ENCODE results near the gene CPED1.
A peak's percentile ranks its signal among the peaks of the same experiment; 100 is the strongest.

CPED1 gene

GRCh38 chr7:121094829-121095228 is 106.3 kb downstream of the CPED1 start:
- H4K20me1 ChIP-seq (ENCODE audit: insufficient read depth, low read length): no peaks in the 10 kb centered on the region
- H2AFZ ChIP-seq (ENCODE audit: low read length): no peak overlapping the region
- no peaks in the 10 kb centered on the region for H3K9me2 ChIP-seq (replicated peaks; ENCODE audit: insufficient read depth, low read length)
- no peaks in the 10 kb centered on the region for H3K4me1 ChIP-seq (ENCODE audit: low read length)
- no peak overlapping the region for H3K4me3 ChIP-seq (ENCODE audit: low read length)
- H3K4me2 ChIP-seq (ENCODE audit: low read depth, low read length): no peak overlapping the region
- H3F3A ChIP-seq (ENCODE audit: insufficient read depth, low read length): no peaks in the 10 kb centered on the region
- no peaks in the 10 kb centered on the region for H3K9me3 ChIP-seq (replicated peaks; ENCODE audit: insufficient read depth, low read length)
- H3K36me3 ChIP-seq (replicated peaks; ENCODE audit: insufficient read depth, low read length): no peaks in the 10 kb centered on the region
- H3K27me3 ChIP-seq (replicated peaks; ENCODE audit: insufficient read depth, low read length): no peaks in the 10 kb centered on the region
- H3K79me2 ChIP-seq (ENCODE audit: low read length): no peaks in the 10 kb centered on the region
- DNase-seq: no peak
- no peak overlapping the region for H3K27ac ChIP-seq (ENCODE audit: low read length)
- no peak overlapping the region for H3K9ac ChIP-seq (ENCODE audit: low read length)
- TF ChIP-seq CTCF (IDR thresholded peaks at IDR 0.05; ENCODE audit: low read length) (no peak), EZH2 (optimal IDR thresholded peaks at IDR 0.05; ENCODE audit: low read depth, low read length) (no peak)

GRCh38 chr7:121097577-121097976 is 109.1 kb downstream of the CPED1 start:
- Histone ChIP-seq H3K4me3 (ENCODE audit: low read length) (no peak overlapping the region), H2AFZ (ENCODE audit: low read length) (no peak overlapping the region), H3K36me3 (replicated peaks; ENCODE audit: insufficient read depth, low read length) (no peaks in the 10 kb centered on the region), H3K9me3 (replicated peaks; ENCODE audit: insufficient read depth, low read length) (no peaks in the 10 kb centered on the region), H3K9me2 (replicated peaks; ENCODE audit: insufficient read depth, low read length) (no peaks in the 10 kb centered on the region), H3K4me2 (ENCODE audit: low read depth, low read length) (no peak overlapping the region), H3F3A (ENCODE audit: insufficient read depth, low read length) (no peaks in the 10 kb centered on the region), H3K27ac (ENCODE audit: low read length) (no peak overlapping the region), H3K79me2 (ENCODE audit: low read length) (no peaks in the 10 kb centered on the region), H4K20me1 (ENCODE audit: insufficient read depth, low read length) (no peaks in the 10 kb centered on the region), H3K9ac (ENCODE audit: low read length) (no peak overlapping the region), H3K27me3 (replicated peaks; ENCODE audit: insufficient read depth, low read length) (no peaks in the 10 kb centered on the region), H3K4me1 (ENCODE audit: low read length) (no peaks in the 10 kb centered on the region)
- no peak for TF ChIP-seq EZH2 (optimal IDR thresholded peaks at IDR 0.05; ENCODE audit: low read depth, low read length)
- no peak for TF ChIP-seq CTCF (IDR thresholded peaks at IDR 0.05; ENCODE audit: low read length)
- TF ChIP-seq EZH2phosphoT487 (IDR thresholded peaks at IDR 0.05; ENCODE audit: low read length): no peak
- DNase-seq: no peak

- no peak for DNase-seq
- H3K4me1 ChIP-seq (ENCODE audit: low read length): no peaks in the 10 kb centered on the region
Observed at GRCh38 chr7:121099572-121099971, 111.1 kb downstream of the CPED1 start.

More at GRCh38 chr7:121099572-121099971, 111.1 kb downstream of the CPED1 start:
- Histone ChIP-seq H3K36me3 (replicated peaks; ENCODE audit: insufficient read depth, low read length) (no peaks in the 10 kb centered on the region), H3K27me3 (replicated peaks; ENCODE audit: insufficient read depth, low read length) (no peaks in the 10 kb centered on the region), H4K20me1 (ENCODE audit: insufficient read depth, low read length) (no peaks in the 10 kb centered on the region), H3K9me3 (replicated peaks; ENCODE audit: insufficient read depth, low read length) (no peaks in the 10 kb centered on the region), H3K9me2 (replicated peaks; ENCODE audit: insufficient read depth, low read length) (no peaks in the 10 kb centered on the region), H2AFZ (ENCODE audit: low read length) (no peak overlapping the region), H3K4me3 (ENCODE audit: low read length) (no peak overlapping the region), H3K27ac (ENCODE audit: low read length) (no peak overlapping the region), H3K9ac (ENCODE audit: low read length) (no peak overlapping the region), H3K4me2 (ENCODE audit: low read depth, low read length) (no peak overlapping the region), H3K79me2 (ENCODE audit: low read length) (no peaks in the 10 kb centered on the region), H3F3A (ENCODE audit: insufficient read depth, low read length) (no peaks in the 10 kb centered on the region)
- no peak for TF ChIP-seq EZH2phosphoT487 (IDR thresholded peaks at IDR 0.05; ENCODE audit: low read length)
- peak; percentile 18 for TF ChIP-seq CTCF (IDR thresholded peaks at IDR 0.05; ENCODE audit: low read length)
- TF ChIP-seq EZH2 (optimal IDR thresholded peaks at IDR 0.05; ENCODE audit: low read depth, low read length): no peak
